Activated CD4-positive, alpha-beta T cell treated with anti-CD3 and anti-CD28 coated beads, Interleukin-2, amount 50 U/mL, for 48 hours (primary cell): ENCODE measurements around the gene FBXO42.

Experiments
- DNase-seq, 2 experiments: peaks; one replicate each; pipeline ENCODE4 v3.0.0-alpha.2; 2020

FBXO42 gene

DNA sequence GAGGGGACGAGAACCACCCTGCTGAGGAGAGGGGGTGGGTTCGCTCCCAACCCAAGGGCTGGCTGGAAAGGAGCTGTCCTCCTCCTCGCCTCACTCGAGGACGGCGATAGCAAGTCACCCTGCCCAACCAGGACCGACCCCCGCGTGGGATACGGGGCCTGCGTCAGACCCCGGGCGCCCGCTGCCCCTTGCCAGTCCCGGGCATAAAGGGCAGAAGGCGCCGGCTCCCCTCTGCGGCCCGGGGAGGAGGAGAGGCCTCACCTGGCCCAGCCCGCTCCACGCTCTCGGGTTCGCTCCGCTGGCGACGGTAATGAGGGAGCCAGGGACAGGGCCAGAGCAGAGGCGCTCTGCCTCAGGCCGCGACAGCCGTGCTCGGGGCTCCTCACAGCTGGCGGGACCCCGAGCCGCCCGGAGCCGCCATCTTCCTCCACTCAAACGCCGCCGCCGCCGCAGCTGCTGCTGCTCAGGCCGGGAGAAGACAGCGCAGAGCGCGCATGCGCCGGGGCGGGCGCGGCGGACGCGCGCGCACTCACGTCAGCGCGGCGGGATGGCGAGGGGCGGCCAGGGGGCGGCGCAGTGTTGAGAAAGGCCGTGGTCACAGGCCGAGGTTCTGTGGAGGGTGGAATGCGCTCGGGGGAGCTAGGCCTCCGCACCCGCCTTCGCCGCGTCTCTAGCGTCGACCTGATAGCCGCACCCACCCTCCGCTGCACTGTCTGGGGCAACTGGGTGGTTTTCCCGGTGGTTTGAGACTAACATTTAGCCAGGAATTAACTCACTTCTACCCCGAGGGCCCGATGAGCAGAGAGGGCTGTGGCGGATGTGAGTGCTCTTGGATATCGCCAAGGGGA, at the start of gene FBXO42:
Gene FBXO42, minus strand, starts transcription at position 487 of the 848 bp plus-strand sequence. CDS start 37,062 bp downstream, outside the sequence.
- peak; percentile 90 to 91 for DNase-seq

GRCh38 chr1:16398371-16398953, 46.2 kb upstream of the FBXO42 start:
- DNase-seq: no peak

- no peak for DNase-seq
Observed at GRCh38 chr1:16397120-16397519, 44.8 kb upstream of the FBXO42 start.

GRCh38 chr1:16396591-16396990, 44.3 kb upstream of the FBXO42 start:
- no peak for DNase-seq

DNA sequence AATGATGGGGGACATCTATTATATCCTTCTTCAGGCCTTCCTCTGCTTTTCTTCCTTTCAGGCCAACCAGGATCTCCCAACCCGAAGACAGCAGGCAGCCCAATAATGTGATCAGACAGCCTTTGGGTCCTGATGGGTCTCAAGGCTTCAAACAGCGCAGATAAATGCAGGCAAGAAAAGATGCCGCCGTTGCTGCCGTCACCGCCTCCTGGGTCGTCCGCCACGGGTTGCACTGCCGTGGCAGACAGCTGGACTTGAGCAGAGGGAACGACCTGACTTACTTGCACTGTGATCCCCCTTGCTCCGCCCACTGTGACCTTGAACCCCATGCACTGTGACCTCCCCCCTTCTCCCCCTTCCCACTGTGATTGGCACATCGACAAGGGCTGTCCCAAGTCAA, 42.7 kb upstream of the FBXO42 start:
- no peak for DNase-seq

DNA sequence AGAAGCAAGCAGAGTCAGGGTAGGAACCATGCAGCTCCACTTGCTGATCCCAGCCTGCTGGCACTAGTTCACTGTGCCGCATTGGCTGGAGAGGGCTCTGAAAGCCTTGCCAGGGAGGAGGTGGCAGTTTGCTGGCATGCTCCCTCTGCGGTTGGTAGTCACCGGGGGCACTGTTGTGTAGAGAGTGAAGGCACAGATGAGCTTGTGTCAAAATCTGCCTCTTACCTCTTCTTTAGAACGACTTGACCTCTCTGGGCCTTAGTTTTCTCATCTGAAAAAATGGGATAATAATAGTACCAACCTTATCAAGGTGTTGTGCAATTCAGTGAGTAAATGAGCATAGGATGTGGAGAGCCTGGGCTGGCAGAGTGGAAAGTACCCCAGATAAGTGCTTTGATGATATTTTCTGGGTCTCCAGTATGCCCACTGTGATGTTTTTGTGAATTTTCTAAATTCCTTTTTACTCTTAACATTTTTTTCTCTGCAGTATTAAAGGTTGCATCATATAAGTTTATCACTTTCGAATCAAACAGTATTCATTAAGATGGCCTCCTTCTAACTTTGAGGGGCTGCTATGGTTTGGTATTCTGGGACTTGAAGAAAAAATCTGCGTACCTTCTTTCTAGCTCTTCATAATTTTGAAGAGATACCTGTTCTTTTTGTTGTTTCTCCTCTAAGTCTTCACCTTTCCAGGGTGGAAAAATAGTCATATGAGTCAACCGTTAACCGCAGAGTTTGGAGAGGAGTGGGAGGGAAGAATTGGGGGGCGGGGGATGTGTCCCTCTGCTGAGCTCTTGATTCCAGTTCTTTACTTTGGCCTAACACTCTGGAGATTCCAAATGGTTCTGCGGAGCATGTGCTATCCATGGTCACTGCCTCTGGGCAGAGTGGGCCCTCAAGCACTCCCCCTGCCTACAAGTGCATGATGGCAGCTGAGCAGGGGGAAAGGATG, 41.6 kb upstream of the FBXO42 start:
- no peak for DNase-seq

DNA sequence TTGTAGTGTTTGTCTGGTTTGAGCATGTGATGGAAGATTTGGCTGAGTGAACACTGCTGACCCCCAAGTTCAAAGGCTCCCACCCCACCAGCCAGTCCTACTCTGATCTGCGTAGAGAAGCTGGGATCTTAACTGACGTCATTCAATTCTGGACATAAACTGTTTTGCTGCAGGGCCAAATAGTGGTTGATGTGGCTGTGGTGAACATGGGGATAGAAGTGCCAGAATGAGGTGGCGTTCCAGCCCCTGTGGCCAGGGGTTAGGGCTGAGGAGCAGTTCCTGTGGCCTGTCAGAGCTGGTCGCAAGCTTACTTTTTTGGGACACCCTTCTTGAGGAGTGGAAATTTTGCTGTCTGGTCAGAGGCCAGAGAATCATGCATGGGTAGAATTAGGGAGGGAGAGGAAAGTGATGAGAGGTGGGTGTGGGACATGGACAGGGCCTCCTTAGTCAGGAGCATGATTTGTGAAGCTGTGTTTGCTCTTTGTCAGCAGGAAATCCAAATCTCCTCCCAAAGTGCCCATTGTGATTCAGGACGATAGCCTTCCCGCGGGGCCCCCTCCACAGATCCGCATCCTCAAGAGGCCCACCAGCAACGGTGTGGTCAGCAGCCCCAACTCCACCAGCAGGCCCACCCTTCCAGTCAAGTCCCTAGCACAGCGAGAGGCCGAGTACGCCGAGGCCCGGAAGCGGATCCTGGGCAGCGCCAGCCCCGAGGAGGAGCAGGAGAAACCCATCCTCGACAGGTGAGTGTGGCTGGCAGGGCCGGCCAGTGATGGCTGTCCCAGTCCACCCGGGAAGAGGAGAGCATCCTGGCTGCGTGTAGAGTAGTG, 40.7 kb upstream of the FBXO42 start:
- DNase-seq: no peak

- DNase-seq: no peak
Observed at GRCh38 chr1:16391411-16391810, 39.1 kb upstream of the FBXO42 start.

DNA sequence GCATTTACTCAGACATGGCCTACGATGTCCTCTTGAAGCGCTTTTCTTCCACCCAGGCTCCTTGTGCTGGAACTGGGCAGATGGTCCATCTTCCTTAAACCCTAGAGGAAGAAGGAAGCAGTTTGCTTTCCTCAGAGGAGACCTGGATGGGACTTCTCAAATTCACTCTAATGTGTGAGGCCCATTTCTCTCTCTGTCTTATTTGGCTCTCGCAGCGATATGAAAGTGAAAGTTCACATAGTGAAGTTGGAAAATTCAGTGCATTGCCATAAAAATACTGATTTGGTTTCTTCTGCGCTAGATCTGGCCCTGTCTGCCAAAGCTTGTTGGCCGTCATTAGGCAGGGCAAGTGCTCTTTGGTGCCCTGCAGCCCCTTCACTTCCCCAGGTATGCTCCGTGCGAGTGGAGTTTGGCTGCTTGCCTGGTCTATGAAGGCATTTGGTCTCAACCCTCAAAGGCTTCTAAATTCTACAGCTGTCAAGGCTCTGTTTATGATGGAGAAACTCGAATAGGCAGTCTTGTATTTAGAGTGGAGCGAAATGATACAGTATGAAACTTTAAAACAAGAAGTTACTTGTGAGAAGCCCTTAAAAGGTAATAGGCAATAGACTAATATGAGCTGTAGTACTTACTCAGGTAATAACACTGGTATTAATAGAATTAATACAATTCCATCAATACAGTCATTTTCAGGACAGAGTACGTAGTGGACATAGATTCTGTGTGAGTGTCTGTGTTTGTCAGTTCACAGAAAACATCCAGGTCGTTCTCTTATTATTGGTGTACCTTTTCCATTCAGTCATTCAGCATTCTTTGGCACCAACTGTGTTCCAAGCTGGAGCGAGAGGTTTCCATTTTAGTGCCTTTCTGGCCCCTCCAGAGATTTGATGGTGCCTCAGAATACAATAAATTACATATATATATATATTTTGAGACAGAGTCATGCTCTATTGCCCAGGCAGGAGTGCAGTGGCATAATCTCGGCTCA, 35.2 kb upstream of the FBXO42 start:
- DNase-seq: no peak

- no peak for DNase-seq
Observed at GRCh38 chr1:16386454-16387113, 34.3 kb upstream of the FBXO42 start.

- DNase-seq: no peak
Observed at GRCh38 chr1:16385659-16386453, 33.6 kb upstream of the FBXO42 start.

DNA sequence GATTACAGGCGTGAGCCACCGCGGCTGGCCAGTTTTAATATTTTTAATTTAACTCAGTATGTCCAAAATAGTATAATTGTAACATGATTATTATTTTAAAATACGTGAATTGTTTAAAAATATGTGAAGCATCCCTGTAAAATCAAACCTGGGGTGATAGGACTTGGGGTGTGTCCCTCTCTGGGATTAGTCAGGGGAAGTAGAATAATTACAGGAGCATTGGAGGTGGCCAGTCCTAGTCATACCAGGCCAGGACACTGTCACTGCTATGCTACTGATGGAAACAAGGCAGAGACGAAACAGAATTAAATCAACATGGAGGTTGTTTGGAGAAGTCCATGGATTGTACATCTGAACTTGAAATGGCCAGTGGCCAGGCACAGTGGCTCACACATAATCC, 31.6 kb upstream of the FBXO42 start:
- no peak for DNase-seq

GRCh38 chr1:16380868-16381267, 28.6 kb upstream of the FBXO42 start:
- no peak for DNase-seq

DNA sequence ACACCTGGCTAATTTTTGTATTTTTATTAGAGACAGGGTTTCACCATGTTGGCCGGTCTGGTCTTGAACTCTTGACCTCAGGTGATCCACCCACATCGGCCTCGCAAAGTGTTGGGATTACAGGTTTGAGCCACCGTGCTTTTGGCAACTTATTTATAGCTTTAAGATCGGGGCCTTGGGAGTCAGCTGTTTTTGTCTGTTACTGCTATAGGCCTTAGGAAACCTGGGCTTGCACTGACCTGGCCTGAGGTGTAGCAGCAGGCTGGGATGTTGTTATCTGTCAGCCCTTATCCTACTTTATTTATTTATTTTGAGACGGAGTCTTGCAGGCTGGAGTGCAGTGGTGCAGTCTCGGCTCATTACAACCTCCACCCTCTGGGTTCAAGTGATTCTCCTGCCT, 26.2 kb upstream of the FBXO42 start:
- DNase-seq: no peak

- no peak for DNase-seq
Observed at GRCh38 chr1:16376971-16377370, 24.7 kb upstream of the FBXO42 start.

DNA sequence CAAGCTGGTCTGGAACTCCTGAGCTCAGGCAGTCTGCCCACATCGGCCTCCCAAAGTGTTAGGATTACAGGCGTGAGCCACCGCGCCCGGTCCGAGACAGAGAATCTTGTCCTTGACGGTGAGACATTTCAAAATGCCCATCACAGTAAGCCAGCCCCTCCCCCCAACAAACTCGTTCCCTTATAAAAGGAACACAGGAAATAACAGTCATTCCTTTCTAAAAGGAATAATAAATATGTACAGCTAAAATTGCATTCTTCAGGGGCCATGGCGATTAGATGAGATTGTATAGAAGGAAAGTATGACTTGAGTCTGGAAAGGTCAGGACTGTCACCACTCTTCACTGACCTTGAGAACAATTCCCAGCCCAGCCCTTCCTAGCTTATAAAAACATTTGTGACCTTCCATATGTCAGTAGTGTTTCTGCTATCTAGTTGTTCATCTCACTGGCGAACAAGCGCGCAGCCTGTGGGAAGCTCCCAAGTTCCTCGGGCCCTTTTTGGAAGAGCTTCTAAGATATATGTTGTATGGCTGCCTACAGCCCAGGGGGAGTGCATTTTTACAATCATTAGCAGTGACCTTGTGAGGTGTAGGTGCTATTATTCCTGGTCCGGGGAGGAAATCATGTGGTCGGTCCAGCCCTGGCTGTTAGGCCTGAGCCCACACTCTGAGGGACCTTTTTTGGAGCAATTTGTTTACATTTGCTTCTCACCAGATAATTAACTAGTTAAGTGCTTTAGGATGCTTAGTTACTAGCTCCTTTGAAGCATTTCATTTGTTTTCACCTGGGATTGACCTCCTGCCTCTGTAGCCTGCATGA, 23.5 kb upstream of the FBXO42 start:
- no peak for DNase-seq

GRCh38 chr1:16374266-16374665, 22.0 kb upstream of the FBXO42 start:
- DNase-seq: no peak

- DNase-seq: no peak
Observed at GRCh38 chr1:16372535-16373285, 20.4 kb upstream of the FBXO42 start.
